UCSD-AML1 (cell line): ENCODE data around the gene ZNF532.

Source experiments
- DNase-seq: peaks from one replicate; lab custom pipeline; 2025; ENCODE audit not compliant: unreplicated experiment; lab: John Stamatoyannopoulos, UW

Gene ZNF532

DNA sequence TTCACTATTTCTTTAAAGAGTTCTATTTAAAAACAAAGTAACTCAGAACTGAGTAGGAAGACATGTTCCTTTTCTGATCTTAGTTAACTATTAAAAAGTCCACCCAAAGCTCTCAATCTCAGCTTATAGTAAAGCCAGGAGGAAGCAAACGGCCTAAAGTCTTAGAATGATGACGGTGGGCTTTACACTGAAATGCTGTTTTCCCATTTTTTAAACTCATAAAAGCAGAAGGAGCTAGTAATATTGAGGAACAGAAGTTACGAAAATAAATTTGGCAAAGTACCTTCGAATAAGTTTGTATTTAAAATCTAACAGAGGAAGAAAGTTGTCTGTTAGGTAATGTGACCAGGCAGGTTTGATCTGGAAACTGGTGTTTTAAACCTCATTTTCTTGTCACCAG lies 111.1 kb downstream of the ZNF532 start:
- DNase-seq, result no peak

DNA sequence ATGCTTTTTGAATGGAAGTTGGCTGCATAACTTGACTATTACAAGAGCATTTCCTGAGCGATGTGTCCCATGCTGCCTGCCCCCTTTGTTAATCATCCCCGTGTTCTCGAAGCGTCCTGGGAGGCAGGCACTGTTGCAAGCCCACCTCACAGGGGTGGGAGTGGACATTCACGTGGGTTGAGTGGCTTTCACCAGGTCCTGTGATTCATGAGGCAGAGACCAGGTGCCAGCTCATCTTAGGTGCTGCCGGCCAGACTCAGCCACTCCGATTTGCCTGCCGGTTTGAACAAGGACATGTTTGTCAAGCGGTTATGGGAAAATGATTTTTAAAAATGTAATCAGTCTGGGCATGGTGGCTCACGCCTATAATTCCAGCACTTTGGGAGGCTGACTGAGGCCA lies 112.5 kb downstream of the ZNF532 start:
- no peak for DNase-seq

DNA sequence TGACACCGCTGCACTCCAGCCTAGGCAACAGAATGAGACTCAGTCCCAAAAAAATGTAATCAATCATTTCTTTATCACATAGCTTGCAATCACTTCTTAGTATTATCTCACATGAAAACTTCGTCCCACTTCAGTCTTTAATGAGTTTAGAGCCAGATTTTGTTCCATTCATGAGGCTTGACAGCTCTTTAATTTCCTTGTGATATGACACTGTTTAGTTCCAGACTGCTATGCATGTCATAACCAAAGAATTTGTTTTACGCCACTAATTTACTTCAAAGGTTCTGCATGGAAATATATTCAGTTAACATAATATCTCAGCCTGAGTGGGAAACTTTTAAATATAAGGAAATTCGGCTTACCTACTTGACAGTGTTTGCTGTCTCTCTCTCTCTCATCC lies 113.1 kb downstream of the ZNF532 start:
- DNase-seq, result no peak

DNA sequence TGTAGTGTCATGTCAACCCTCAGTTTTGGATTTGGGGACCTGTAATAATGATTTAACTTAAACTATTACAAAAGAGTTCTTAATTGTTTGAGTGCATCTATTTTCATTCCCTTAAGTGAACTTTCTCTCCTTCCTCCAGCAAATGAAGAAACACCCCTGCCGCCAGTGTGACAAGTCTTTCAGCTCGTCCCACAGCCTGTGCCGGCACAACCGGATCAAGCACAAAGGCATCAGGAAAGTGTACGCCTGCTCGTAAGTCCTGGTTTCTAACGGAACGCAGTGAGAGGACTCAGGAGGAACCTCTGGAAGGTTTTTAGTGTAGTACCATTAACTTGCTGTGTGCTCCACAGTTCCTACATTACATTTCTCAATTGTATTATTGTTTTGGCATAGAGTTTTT lies 114.2 kb downstream of the ZNF532 start:
- DNase-seq, result no peak

DNA sequence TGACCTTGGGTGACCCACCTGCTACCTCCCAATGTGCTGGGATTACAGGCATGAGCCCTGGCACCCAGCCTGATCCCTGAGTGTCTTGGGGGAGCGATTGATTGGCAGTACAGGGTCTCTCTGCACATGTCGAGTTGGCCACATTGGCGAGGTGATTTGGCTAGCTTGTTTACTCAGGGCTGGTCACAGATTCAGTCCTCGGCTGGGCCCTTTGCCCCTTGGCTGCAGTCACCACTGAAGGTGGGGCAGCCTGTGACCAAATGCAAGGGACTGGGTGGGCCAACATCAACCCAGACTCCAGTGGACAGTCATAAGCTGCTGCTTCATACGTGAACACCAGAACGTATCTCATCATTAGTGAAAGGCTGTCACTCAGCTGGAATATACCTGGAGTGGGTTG lies 114.9 kb downstream of the ZNF532 start:
- DNase-seq, result no peak

DNA sequence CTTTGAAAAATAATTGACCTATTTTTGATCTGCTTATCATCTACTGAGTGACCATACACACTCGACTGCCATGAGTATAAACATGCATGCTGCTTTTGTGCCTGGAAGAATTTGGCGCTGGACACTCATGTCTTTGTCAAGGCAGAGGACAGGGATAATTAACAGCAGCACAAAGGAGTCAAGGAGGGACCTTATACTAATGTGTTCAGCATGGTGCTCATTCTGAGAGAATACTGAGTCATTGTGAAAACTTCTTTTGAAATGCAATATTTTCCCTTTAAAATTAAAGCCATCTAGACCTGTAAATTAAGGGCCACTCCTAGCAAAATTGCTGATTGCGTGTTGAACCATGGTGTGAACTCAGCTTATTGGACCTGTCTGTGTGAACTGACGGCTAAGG lies 116.3 kb downstream of the ZNF532 start:
- DNase-seq, result no peak

DNA sequence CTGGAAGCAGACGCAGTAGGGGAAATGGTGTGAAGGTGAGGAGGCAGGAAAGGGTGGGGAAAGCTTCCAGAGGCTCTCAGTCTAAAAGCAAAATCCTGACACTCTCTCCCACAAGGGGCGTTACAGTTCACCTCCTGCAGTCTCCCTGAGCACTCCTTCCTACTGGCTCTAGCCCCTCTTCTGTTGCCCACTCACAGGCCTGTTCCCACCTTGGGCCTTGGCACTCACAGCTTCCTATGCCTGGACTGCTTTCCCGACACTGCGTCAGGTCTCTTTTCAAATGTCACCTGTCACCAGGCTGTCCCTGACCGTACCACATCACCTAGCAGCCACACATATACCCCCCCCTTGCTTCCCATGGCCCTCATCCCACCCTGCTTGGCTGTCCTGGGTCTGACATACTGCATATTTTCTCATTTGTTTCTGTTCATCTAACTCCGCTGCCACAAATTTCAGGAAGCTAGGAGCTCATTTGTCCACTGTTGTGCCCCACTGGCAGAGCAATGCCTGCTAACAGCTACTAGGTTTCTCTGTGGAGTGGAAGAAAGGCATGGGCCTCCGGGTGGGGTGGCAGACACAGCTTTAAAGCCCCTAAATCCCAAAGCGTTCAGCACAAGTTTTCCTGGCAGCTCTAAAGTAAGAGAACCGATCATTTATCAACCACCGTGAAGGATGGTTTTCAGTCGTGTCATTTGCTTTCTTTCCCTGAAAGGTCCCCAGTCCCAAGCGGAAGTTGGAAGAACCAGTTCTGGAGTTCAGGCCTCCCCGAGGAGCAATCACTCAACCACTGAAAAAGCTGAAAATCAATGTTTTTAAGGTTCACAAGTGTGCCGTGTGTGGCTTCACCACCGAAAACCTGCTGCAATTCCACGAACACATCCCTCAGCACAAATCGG lies 118.8 kb downstream of the ZNF532 start:
- no peak for DNase-seq

DNA sequence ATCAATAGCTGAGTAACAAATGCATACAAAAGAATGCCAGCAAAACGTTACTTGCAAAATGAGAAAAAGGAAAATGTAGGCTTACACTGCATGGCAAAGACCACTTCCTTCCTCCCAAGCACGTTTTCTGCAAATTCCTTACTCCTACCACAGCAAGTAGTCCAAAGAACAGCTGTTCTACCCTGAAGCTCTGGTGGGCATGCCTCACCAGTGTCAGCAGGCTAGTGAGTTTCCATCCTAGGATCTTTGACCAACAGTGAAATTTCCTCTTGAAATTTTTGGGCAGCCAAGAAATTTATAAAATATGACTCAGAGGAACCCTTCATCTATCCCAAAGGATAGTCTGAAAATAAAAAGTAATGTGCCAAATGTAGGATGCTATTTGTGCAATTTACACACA lies 123.9 kb downstream of the ZNF532 start:
- DNase-seq, result no peak

DNA sequence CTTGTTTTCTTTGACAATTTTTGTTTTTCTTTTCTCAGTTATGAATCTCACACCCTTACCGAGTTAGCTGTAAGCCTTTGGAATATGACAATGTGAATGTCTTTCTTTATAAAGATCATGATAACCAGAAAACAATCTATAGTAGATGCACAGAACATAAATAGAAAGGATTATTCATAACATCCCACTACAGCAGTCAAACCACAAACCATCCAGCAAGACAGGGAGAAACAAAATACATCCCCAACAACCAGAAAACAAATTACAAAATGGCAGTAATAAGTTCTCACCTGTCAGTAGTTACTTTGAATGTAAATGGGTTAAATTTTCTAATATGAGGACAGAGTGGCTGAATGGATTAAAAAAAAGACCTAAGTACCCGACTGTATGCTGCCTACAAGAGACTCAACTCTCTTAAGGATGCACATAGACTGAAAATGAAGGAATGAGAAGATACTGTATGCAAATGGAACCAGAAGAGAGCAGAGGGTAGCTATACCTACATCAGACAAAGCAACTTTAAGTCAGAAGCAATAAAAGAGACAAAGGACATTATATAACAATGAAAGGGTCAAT lies 124.6 kb downstream of the ZNF532 start:
- DNase-seq, result no peak

DNA sequence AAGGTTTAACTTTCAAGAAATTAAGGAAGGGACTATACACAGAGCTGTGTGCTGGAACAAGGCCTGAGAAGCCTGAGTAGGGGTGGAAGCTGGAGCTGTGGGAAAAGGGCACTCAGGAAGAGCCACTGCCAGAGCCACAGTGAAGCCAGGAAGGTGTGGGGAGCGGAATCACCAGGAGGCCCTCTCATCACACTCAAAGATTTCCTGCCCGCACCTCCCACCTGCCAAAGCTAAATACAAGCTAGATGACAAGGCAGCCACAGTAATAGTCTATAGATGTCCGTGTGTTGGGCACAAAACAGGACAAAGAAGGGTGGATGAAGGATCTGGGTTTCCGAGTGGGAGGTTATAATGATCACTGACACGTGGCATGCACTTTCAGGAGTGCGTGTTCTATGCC lies 126.0 kb downstream of the ZNF532 start:
- no peak for DNase-seq

DNA sequence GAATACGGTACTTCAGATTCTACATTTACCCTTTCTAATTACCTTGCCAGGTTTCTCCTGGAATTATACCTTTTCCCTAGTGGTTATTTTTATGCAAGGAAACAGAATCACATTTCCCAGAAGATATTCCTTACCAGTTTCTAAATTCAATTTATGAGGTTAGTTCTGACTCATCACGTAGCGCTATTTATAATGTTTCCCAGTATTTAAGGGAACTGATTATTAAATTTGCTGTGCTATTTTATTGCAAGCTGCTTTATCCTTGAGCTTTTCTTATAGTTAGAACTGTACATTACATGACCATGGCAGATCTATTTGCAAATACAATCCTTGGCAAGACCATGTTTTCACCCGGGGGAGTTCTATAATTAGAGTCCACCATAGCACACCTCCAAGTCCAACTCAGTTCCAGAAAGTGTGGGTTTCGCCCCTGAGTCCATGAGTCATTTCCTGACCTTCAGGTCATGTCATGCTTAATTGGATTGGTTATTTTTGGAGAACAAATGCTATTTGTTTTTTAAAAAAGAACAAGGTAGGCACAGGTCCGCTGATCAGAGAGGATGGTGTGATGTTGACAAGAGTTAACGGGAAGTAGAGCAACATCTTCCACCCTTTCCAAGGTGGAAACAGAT lies 126.6 kb downstream of the ZNF532 start:
- no peak for DNase-seq

DNA sequence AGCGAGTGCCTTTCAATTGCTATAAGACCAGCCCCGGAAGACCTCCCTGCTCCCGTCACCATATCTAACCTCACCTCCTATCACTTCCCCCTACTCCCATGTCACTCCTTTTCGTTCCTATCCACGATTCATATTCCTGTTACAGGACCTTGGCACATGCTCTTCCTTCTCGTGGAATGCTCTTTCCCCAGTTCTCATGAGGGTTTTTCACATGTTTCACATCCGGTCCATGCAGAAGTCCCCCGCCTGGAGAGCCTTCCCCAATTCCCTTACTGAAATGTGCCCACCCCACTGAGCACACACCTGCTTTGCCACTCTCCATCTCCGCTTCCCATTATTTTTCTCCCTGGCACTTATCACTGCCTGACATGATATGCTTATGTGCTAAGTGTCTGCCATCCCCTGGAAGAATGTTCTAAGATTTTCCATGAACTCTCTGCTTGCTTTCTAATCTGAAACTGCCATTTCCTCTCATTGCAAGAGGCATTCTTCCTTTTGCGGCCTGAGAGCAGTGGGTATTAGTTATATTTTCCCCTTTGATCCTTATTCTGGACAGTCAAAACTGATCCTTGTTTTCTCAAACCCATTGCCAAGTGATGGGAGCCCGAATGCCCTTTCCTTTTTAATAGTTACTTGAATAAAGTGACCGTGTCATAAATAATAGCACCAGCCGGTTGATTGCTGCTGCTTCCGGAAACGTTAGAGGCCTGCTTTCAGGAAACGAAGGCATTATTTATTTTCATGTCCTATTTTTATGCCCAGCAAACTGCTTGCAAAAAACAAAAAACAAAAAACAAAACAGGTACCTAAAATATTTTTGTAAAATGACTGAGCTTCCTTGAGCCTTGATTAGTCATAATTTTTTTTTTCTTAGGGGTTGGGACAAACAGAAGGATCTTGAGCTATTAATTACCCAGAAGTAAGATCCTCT lies 127.9 kb downstream of the ZNF532 start:
- DNase-seq, result no peak

DNA sequence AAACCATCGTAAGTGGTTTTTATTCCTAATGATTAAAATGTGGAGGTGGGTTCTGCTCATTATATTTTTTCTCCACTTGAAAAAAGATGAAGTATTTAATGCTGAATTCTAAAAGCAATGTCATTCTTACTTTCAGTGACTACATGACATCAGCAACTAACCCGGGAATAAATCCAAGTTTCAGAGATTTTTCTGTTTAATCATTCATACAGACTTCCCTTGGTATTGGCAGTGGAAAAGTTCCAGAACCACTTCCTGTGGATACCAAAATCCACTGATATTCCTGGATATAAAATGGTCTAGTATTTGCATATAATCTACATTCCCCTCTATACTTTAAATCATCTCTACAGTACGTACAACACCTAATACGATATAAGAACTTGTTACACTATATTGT lies 128.6 kb downstream of the ZNF532 start:
- DNase-seq, result no peak

DNA sequence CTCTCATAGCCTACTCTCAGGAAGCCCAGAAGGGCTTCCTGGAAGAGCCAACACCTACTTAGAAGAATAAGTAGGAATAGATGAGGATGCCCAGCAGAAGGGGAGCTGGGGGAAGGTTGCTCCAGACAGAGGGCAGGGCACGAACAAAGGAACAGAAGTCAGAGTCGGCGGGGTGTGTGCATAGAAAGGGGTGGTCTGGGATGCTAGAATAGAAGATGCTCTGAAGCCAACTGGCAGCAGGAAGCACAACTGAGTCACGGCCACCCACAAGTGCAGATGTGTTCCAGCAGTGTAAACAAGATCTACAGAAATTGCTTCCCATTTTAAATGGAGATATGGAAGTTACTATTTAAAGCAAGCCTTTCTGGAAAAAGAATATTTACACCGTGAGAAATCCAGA lies 131.0 kb downstream of the ZNF532 start:
- DNase-seq, result no peak

DNA sequence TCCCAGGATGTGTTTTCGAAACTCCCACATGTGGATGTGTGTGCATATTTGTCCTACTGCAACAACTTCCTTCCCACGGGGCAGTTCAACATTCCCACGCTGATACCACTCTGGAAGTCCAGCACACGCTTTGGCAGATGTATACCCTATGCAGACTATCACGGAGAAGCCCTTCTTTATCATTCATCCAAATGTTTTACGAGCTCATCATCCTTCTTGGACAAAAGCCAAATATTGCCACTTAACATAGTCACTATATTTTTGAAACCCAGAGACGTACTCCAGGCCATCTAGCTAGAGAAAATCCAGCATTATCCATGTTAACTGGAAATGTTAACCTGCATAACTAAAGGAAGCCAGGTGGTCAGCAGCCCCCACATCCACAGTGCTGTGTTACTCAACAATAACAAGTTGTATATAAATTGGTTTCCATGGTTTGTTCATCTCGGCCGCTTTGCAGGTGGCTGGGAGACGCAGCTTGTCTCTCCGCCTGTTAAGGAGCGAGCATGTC lies 131.5 kb downstream of the ZNF532 start:
- no peak for DNase-seq

DNA sequence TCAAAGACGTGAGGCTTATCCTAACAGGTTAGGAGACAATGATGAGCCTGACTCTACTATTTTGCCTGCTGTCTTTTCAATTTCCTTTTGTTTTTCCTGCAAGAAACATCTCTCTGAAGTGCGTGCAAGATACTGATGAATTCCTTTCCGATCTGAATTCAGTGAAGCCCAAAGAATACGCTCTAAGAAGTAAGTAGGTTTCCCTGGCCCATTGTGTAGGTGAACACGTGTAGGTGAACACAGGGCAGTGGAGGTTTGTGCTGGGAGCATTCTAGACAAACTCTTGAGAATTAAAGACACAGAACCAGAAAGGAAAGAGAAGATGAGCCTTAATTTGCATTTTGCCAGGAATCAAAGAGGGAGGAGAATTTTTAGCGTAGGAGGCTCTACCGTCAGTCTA lies 132.0 kb downstream of the ZNF532 start:
- DNase-seq, result no peak

DNA sequence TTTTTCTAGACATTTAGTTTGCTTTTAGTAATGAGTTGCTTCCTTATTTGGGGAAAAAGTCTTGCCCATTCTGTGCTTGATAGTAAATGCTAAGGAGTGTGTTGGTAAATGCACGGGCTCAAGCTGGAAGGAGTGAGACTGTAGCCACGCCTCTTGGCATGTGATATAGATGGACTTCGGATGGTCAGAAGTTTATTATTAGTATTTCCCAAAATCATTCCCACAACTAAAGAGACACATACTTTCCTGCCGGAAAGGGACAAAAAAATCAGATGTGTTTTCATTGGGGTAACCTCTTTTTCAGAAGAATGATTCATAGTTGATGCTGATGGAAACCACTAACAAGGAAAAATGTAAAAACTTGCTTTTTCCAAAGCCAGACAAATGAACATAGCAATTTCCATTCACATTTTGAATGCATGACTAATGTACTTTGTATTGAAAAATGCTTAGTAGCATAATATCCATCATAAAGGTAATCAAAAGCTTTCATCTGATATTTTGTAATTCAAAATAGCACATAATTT lies 133.2 kb downstream of the ZNF532 start:
- DNase-seq, result no peak

DNA sequence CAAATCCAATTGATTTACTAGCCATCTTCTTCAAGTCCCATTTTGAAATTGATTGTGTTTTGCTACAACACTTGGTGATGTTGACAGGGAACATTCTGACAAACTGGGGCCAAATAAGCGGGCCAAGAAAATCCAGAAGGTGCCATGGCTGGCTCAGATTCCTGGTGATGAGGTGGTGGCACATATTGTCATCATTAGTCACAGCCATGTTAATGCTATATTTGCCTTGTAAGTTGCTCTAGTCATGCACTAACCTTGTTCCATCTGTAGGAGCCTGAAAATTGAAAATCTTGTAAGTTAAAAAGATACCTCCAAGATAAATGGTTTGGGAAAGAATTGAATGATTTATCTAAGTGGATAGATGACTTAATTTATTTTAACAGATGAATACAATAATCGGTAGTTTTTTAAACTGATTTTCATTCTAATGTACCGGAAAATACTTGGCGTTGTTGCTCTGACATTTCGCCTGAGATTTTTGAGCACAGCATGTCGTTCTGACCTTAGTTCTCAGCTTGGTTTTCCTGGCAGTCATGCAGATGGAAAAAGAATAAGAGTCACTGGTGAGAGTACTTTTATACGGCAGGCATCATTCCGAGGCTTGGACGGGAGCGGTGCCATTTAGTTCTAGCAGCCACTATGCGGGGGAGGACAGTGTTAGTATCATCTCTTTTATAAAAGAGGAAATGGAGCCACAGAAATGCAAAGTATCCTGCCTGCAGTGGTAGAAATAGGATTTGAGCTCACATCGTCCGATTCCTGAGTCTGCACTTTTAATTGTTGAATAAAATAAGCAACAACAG lies 133.9 kb downstream of the ZNF532 start:
- no peak for DNase-seq

DNA sequence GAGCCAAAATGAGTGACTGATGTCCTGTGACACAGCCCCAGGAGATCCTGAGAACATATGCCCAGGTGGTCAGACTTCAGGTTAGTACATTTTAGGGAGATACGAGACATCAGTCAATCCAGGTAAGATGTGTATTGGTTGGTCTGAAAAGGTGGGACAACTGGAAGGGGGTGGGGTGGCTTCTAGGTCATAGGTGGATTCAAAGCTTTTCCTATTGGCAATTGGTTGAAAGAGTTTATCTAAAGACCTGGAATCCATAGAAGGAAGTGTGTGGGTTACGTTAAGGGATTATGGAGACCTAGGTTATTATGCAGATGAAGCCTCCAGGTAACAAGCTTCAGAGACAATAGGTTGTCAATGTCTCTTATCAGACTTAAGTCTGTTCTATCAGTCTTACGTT lies 136.5 kb downstream of the ZNF532 start:
- DNase-seq, result no peak

DNA sequence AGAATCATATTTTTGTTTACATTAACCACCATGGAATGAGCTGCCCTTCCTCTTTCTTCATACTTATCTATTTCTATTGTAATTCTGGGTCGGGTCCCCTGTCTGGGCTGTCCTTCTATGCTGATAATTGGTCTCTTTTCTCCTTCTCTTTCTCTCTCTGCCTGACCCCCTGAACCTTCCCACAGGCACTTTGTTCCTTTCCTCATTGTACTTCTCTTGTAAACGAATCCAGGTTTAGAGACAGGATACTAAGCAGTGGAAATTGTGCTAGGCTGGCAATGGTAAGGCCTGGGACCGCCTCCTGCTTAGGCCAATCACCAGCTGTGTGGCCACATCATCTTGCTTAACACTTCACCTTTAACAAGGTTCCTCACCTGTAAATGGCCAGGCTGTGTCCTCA lies 137.0 kb downstream of the ZNF532 start:
- no peak for DNase-seq
